ENCODE results near the gene SETD1B.

The SETD1B gene

GRCh38 chr12:121805171-121806008, 1.6 kb downstream of the SETD1B start:
- no peak for DNase-seq
- Histone ChIP-seq H3K79me2 (ENCODE audit: low read length) (peaks cover 59% of the 10 kb centered on the region), H3K9ac (ENCODE audit: low read length) (peak overlapping the region; percentile 72), H3F3A (ENCODE audit: insufficient read depth, low read length) (peaks cover 21% of the 10 kb centered on the region), H3K4me2 (ENCODE audit: low read depth, low read length) (peak overlapping the region; percentile 84), H3K27me3 (replicated peaks; ENCODE audit: insufficient read depth, low read length) (no peaks in the 10 kb centered on the region), H3K36me3 (replicated peaks; ENCODE audit: insufficient read depth, low read length) (no peaks in the 10 kb centered on the region), H3K4me1 (ENCODE audit: low read length) (no peaks in the 10 kb centered on the region), H3K4me3 (ENCODE audit: low read length) (peak overlapping the region; percentile 71), H3K9me2 (replicated peaks; ENCODE audit: insufficient read depth, low read length) (no peaks in the 10 kb centered on the region), H3K27ac (ENCODE audit: low read length) (peak overlapping the region; percentile 42; the same call in 1 of the 2 replicates), H3K9me3 (replicated peaks; ENCODE audit: insufficient read depth, low read length) (no peaks in the 10 kb centered on the region), H4K20me1 (ENCODE audit: insufficient read depth, low read length) (no peaks in the 10 kb centered on the region), H2AFZ (ENCODE audit: low read length) (no peak overlapping the region)
- TF ChIP-seq CTCF (IDR thresholded peaks at IDR 0.05; ENCODE audit: low read length), result no peak
- no peak for TF ChIP-seq EZH2 (optimal IDR thresholded peaks at IDR 0.05; ENCODE audit: low read depth, low read length)
- TF ChIP-seq EZH2phosphoT487 (IDR thresholded peaks at IDR 0.05; ENCODE audit: low read length), result no peak

GRCh38 chr12:121806009-121806545, 2.3 kb downstream of the SETD1B start:
- H3K79me2 ChIP-seq (ENCODE audit: low read length), result peaks cover 62% of the 10 kb centered on the region
- DNase-seq, result no peak

More at GRCh38 chr12:121806009-121806545, 2.3 kb downstream of the SETD1B start:
- TF ChIP-seq EZH2phosphoT487 (IDR thresholded peaks at IDR 0.05; ENCODE audit: low read length) (no peak), EZH2 (optimal IDR thresholded peaks at IDR 0.05; ENCODE audit: low read depth, low read length) (no peak), CTCF (IDR thresholded peaks at IDR 0.05; ENCODE audit: low read length) (no peak)
- Histone ChIP-seq H3K9ac (ENCODE audit: low read length) (peak overlapping the region; percentile 33; the same call in 1 of the 2 replicates), H2AFZ (ENCODE audit: low read length) (no peak overlapping the region), H3K4me1 (ENCODE audit: low read length) (no peaks in the 10 kb centered on the region), H3K27ac (ENCODE audit: low read length) (no peak overlapping the region), H3K9me2 (replicated peaks; ENCODE audit: insufficient read depth, low read length) (no peaks in the 10 kb centered on the region), H3K9me3 (replicated peaks; ENCODE audit: insufficient read depth, low read length) (no peaks in the 10 kb centered on the region), H4K20me1 (ENCODE audit: insufficient read depth, low read length) (no peaks in the 10 kb centered on the region), H3F3A (ENCODE audit: insufficient read depth, low read length) (peaks cover 21% of the 10 kb centered on the region), H3K27me3 (replicated peaks; ENCODE audit: insufficient read depth, low read length) (no peaks in the 10 kb centered on the region), H3K4me2 (ENCODE audit: low read depth, low read length) (peak overlapping the region; percentile 84), H3K36me3 (replicated peaks; ENCODE audit: insufficient read depth, low read length) (no peaks in the 10 kb centered on the region), H3K4me3 (ENCODE audit: low read length) (peak overlapping the region; percentile 55)
